ENCODE measurements around the gene FYCO1. TPM values are rescaled to one million over a fixed set of nuclear protein-coding genes. Genes with fewer than 3 reads are reported as not detected.
A peak's percentile ranks its signal among the peaks of the same experiment; 100 is the strongest.
"Not testable (repeated sequence)": the region's sequence is repeated elsewhere in the genome, so short reads cannot be mapped to it uniquely, and the experiment has no call there.

The FYCO1 gene
- total and polyA plus RNA-seq, 10 donors, result 5.2 to 40.1 (median 30.5) TPM

DNA sequence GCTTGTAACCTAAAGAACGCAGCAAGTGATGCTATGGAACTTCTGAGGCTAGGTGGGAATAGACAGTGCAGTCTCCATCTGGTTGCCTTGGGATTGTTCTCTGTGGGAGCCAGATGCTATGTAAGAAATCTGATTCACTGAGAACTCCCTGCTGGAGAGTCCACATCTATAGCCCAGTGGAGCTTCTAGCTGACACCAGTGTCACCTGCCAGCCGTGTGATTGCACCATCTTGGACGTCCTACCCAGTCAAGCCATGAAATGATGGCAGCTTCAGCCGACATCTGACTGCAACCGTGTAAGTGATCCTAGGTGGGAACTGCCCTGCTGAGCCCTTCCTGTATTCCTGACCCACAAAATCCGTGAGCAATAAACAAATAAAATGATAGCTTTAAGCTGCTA is 12.4 kb upstream of the FYCO1 start:
- Histone ChIP-seq H3K4me1 (no peaks in the 10 kb centered on the region), H3K36me3 (no peaks in the 10 kb centered on the region), H3K27me3 (replicated peaks in 1 of 7) (no peaks in the 10 kb centered on the region), H3K4me3 (no peak overlapping the region), H3K9me3 (no peaks in the 10 kb centered on the region), H3K27ac (no peak overlapping the region)
- WGBS, 5 donors, result 65 to 94% (median 89%) methylated on average over 6 of the region's 6 CpGs
- DNase-seq, result no peak
- TF ChIP-seq POLR2A (IDR thresholded peaks at IDR 0.05) (no peak), POLR2AphosphoS5 (IDR thresholded peaks at IDR 0.05) (no peak)
- TF ChIP-seq, protein P1, sequence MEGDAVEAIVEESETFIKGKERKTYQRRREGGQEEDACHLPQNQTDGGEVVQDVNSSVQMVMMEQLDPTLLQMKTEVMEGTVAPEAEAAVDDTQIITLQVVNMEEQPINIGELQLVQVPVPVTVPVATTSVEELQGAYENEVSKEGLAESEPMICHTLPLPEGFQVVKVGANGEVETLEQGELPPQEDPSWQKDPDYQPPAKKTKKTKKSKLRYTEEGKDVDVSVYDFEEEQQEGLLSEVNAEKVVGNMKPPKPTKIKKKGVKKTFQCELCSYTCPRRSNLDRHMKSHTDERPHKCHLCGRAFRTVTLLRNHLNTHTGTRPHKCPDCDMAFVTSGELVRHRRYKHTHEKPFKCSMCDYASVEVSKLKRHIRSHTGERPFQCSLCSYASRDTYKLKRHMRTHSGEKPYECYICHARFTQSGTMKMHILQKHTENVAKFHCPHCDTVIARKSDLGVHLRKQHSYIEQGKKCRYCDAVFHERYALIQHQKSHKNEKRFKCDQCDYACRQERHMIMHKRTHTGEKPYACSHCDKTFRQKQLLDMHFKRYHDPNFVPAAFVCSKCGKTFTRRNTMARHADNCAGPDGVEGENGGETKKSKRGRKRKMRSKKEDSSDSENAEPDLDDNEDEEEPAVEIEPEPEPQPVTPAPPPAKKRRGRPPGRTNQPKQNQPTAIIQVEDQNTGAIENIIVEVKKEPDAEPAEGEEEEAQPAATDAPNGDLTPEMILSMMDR (IDR thresholded peaks at IDR 0.05 in 8 of 11, conservative IDR thresholded peaks at IDR 0.05 in 3 of 11), result no peak
- intact Hi-C loops (cut with DNase I; ENCODE audit: low total_unique reads), result no loop called here

DNA sequence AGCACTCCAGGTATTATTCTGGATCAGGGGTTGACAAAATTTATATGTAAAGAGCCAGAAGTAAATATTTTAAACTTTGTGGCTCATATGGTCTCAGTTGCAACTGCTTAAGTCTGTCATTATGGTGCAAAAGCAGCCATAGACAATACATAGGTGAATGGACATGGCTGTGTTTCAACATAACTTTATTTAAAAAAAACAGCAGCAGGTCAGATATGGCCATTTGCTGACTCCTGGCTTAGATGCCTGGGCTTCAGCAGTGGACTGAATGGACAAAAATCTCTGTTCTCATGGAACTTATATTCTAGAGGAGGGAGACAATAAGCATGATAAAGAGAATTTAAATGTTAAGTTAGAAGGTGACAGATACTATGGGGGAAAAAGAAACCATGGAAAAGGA is 11.7 kb upstream of the FYCO1 start:
- Histone ChIP-seq H3K27ac (peak overlapping the region in 5 of 8 donors; percentile 33 to 62 (median 50)), H3K4me3 (no peak overlapping the region), H3K36me3 (no peaks in the 10 kb centered on the region), H3K9me3 (no peaks in the 10 kb centered on the region), H3K4me1 (no peaks in the 10 kb centered on the region), H3K27me3 (replicated peaks in 1 of 7) (no peaks in the 10 kb centered on the region)
- no peak for DNase-seq
- TF ChIP-seq, protein P1 (IDR thresholded peaks at IDR 0.05 in 8 of 11, conservative IDR thresholded peaks at IDR 0.05 in 3 of 11), result no peak
- TF ChIP-seq POLR2AphosphoS5 (IDR thresholded peaks at IDR 0.05) (no peak), POLR2A (IDR thresholded peaks at IDR 0.05) (no peak)
- intact Hi-C loops (cut with DNase I; ENCODE audit: low total_unique reads), result no loop called here

DNA sequence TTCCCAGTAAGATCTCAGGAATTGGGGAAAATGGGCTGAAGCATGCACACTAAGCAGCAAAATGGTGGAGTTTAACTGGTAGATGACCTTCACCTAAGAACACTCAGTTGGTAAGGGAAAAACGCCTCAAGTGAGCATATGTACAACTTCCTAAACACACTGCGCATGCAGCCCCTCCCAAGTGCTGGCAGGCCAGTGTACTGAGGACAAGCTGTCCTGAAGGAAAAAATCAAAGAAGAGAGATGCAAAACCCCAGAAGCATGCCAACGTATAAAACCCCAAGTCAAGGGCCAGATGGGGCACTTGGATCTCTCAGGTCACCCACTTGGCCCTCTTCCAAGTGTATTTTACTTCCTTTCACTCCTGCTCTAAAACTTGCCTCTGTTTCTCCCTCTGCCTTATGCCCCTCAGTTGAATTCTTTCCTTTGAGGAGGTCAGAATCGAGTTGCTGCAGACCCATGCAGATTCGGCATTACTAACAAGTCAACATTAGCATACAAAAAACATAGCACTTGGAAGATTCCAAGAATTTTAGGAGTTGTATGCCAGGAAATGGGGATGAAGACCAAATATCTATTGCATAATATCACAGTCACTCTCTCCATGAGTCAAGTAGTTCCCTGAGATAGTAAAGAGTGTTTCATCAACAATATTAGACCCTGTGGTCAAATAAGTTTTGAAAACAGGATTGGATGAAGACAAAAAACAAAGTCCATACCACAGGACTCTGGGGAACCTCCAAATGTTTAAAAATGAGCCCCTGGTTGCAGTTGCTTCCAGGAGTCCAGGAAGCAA is 10.8 kb upstream of the FYCO1 start:
- H3K27ac ChIP-seq, result peak overlapping the region in 6 of 8 donors; percentile 26 to 70 (median 63)
- 57 to 81% (median 70%) methylated on average over 5 of the region's 5 CpGs for WGBS, 5 donors

DNA sequence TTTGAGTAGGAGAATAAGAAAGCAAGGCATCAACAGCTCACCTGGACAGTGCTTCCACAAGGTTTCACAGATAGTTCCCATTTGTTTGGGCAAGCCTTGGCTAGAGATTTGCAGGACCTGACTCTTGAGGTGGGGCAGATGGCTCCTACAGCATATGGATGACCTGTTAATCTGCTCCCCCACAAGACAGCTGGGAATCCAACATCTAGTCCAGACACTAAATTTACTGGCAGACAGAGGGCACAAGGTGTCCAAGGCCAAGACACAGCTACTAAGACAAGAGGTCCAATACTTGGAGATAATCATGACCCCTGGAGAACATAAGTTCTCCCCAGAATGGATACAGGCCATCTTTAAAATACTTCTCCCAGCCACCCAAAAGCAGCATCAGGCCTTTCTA is 8.1 kb upstream of the FYCO1 start:
- H3K27me3 ChIP-seq (replicated peaks in 1 of 7); H3K36me3 ChIP-seq; DNase-seq; intact Hi-C loops (cut with DNase I; ENCODE audit: low total_unique reads); H3K27ac ChIP-seq; H3K4me1 ChIP-seq; H3K4me3 ChIP-seq; H3K9me3 ChIP-seq: not testable (repeated sequence)

More for the DNA sequence above, 10.8 kb upstream of the FYCO1 start:
- TF ChIP-seq, protein P1 (IDR thresholded peaks at IDR 0.05 in 8 of 11, conservative IDR thresholded peaks at IDR 0.05 in 3 of 11), result no peak
- peak in 1 of 3 donors; percentile 2 for TF ChIP-seq POLR2AphosphoS5 (IDR thresholded peaks at IDR 0.05)
- no peak for DNase-seq
- Histone ChIP-seq H3K4me3 (no peak overlapping the region), H3K9me3 (no peaks in the 10 kb centered on the region), H3K27me3 (replicated peaks in 1 of 7) (no peaks in the 10 kb centered on the region), H3K36me3 (no peaks in the 10 kb centered on the region), H3K4me1 (no peaks in the 10 kb centered on the region)
- intact Hi-C loops (cut with DNase I; ENCODE audit: low total_unique reads), result no loop called here
